RKO (cell line): ENCODE data around the gene TIMP3.

Source experiments
- DNase-seq: peaks from one replicate; pipeline ENCODE4 v3.0.0-alpha.2; 2016; ENCODE audit warnings: low spot score

TIMP3 gene

DNA sequence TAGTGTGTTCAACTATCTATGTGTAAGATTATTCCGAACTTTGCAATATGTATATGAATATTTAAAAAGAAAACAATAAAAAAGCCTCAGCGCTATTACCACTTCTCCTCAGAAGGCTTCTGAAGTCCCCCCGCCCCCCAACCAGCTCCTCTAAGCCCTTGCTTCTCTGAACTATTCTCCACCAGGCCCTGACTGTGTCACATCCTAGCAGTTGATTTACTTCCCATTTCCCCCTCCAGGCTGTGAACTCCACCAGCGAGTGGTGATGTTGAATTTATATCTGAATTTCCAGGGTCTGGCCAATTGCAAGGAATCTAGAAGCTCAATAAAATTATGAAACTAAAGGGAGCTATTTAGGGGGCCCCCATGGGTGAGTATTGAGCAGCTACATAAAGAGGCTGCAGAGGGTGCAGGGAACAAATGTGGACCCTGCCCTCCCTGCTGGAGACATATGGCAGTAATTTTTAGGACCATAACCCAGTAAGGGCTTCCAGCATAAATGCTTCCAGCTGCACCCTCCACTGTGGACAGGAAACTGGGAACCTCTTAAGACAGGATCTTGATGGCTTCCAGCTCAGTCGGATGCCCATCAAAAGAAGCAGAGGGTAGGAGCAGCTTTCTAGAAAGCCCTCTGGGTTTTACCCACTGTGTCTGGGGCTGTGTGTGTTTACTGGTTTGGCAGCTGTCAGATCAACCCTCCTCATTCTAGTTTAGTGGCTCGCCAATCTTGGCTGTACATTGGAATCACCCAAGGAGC lies 81.4 kb downstream of the TIMP3 start:
- DNase-seq: no peak

DNA sequence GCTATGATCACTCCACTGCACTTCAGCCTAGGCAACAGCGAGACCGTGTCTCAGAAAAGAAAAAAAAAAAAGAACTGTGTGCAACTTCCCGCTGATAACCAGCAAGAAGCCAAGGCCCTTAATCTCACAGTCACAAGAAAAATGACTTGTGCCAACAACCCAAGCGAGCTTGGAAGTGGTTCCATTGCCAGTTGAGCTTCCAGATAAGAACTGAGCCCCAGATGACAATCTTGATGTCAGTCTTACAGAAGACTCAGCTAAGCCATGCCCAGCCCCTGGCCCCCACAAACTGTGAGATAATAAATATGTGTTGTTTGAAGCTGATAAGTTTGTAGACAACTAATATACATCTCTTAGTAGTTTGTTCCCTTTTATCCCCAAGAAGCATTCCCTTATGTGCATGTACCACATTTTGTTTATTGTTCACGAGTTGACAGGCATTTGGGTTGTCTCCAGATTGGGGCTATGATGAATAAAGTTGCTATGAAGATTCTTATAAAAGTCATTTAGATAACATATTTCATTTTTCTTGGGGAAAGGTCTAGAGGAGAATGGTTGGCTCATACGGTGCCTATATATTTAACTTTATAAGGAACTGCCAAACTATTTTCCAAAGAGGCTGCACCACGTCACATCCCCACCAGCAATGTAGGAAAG lies 85.9 kb downstream of the TIMP3 start:
- DNase-seq: no peak

DNA sequence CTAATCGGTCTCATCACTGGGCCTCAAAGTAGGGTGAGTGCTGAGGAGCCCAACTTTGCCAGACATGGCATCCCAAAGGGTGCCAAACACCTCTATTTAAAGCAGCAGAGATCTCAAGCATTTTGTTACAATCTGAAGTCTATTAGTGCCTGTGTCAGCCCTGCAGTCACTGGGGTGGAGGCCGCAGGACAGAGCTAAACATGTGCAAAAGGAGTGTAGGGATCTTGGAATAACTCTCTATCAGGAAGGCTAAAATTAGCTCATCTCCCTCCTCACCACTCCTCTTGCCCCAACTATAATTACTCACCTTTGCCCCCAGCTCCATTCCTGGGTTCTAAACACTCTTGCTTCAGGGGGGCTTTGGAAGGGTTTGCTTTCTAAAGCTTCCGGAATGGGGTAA lies 87.5 kb downstream of the TIMP3 start:
- DNase-seq: no peak

DNA sequence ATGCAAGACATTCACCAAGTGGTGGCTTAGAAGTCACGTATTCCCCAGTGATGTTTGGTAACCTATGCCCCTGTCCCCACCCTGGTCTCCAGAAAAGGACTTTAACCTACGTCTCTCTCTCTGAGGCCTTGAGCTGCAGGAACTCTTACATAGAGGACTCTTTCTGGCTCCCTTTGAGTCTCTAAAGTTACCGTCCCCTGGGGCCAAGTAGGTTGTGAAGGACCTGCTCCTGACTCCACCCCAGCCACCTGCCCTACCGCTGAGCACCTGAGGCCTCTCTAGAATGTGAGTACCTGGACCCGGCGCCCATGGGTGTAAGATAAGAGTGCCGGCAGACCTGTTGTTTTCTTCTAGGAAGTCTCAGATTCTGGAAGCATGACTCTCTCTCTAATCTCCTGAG lies 95.4 kb downstream of the TIMP3 start:
- no peak for DNase-seq

DNA sequence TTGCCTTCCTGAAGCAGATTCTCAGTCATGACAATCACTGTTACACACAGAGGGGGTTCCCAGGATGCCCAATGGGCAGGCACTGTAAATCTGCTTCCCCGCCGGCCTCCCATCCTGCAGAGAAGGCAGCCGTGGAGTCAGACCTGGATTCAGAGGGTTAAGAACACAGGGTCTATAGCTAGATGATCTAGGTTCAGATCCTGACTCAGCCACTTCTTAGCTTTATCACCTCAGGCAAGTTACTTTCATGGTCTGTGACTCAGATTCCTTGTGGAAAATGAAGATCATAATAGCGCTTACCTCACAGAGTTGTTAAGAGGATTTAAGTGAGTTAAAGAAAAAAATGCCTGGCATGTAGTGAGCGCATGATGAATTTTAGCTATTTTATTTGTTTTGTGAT lies 95.9 kb downstream of the TIMP3 start:
- DNase-seq: peak; percentile 15

DNA sequence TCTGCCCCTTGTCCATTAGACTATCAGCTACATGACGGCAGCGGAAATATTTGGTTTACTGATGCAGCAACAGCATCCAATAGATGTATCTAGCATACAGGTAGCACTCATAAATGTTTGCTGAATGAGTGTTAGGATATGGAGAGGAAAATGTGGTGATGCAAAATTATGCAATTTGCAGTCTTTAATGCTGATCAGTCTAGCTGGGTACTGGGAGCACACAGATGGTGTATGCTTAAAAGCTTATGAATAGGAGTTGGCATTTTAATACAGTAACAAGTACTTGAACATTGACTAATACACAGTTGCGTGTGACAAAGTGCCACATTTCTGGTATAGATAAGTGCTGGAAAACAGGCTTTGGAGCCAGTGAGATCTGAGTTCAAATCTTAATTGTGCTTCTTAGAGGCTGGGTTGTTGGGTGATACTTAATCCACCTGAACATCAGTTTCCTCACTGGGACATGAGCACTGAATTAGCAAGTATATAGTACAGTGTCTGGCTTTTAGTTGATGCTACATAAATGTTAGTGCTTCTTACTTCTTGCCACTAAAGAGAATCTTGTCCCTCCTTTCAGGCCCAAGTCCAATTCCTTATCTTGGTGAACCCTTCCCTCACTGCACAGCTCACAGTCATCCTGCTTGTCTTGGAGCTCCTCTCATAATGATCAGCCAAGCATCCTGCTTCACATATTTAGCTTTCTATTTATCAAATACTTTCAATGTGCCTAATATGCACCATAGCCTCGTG lies 99.6 kb downstream of the TIMP3 start:
- no peak for DNase-seq

DNA sequence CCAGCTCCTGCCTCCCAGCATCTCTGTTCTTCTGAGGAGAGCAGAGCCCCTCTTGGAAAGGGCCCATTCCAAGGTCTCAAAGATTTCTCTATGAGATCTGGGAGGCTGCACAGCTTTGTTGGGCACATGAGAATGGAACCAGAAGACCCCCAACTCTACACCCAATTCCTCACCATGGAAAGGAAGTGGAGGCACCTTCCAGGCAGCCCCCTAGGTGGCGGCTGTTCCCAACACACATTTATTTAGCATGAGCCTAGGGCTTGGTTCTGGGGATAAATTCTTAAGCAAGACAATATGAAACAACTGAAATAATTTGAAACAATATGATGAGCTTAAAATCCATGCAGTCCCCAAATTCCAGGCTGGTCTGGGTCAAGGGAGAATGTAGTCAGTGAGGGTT lies 100.4 kb downstream of the TIMP3 start:
- DNase-seq: no peak

DNA sequence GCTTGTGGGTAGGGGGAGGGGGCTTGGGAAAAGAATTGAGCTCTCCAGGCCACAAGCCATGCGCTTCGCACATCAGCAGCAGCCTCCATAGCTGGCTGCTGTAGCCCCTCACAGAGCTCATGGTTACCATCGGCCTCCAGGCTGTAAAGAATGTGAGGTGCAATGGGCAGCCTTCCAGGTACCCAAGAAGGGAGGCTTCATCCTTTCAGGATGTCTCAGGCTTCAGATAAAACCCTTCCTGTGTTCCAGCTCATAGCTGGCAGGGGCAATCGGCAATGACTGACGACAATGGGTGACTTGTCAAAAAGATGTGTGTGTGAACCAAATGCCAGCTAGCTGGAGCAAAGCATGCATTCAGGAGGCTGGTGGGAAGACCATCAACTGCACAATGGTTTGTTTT lies 102.0 kb downstream of the TIMP3 start:
- no peak for DNase-seq

DNA sequence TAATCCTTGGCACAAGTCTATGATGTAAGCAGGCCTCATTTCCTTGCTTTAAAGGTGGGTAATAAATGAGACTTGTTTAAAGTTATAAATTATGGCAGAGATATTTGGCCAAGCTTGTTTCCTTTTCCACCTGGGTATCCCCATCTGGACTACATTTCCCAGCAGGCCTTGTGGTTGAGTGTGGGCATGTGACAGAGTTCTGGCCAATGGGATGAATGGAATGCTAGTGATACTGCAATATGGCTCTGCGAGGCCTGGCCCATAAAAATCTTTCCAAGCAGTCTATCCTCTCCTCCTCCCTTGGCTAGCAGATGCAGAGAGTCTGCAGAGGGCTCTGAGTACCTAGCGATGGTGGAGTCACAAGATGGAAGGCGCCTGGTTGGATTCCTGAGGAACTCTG lies 102.5 kb downstream of the TIMP3 start:
- DNase-seq: peak; percentile 27

DNA sequence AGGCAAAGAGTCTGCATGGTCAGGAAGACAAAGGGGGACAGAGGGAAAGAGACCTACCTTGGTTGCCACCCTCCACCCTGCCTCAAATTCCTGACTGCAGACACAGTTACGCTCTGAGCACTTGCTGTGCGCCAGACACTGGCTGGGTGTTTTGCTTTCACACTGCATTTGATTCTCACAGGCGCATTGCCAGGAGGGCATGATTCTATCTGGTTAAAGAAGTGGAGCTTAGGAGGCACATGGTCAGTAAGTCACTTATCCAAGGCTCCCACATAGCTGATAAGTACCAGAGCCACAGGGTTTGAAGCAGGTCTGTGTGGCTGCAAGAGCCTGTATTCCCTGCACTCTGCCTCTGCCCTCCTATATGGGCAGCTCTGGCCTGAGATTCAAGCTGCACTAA lies 103.9 kb downstream of the TIMP3 start:
- DNase-seq: no peak

DNA sequence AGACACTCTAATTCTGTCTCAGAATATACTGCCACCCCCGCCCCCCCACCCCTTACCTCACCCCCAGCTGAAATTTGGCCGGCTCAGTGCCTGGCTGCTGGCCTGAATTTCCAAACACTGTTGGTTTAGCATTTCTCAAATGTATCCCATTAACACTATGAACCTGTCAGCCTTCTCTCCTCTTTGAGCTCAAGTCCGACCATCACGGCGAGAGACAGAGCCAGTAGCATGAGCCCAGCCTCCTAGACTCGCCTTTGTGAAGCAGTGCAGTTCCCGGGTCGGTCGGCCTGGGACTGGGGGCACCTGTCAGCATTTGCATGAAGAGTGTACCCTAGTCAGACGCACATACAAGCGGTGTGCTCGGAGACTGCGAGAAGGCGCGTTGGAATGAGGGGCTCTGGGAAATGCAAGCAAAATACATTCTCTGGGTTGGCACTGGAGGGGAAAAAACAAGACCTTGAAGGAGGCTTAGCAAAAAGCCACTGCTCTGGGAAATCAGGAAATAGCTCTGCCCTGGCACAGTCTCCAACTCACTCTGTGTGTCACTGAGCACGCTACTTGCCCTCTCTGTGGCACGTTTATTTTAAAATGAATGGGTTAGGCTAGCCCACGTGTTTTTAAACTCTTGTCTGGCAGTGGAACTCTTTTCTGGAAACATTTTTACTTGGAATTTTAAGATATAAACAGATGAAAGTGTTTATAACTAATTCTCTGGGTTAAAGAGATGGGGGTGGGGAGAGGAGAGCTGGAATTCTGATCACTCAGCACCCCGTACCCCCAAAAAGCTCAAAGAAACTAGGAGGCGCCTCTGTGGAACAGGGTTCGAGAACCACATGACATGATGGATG lies 108.3 kb downstream of the TIMP3 start:
- no peak for DNase-seq

DNA sequence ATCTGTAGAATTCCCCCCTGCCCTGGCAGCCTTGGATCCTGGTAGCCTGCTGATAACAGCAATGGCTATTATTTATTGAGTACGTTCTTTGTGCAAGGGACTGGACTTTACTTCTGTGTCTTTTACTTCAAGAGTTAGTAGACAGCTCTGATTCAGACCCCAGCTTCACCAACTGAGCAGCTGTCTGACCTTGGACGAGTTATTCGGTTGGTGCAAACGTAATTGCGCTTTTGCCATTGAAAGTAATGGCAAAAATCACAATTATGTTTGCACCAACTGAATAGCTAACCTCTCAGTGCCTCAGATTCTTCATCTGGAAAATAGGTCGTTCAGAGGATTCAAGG lies 108.9 kb downstream of the TIMP3 start:
- DNase-seq: no peak

DNA sequence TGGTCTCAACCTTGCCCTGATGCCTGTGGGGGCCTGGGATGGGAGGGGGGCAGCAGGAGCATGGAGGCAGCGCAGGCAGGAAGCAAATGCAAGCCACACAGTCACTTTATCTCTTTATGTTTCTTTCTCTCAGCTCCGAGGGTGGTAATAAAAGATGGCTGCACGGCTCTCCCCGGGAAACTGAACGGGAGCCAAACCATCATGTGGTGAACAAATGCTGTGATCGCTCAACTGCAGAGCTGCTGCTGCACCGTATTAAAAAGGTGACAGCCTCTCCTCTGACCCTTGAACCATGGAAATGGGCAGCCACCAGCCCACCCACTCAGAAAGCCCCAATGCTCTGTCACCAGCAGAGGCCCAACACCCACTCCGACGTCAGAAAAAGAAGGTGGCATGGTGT lies 110.0 kb downstream of the TIMP3 start:
- no peak for DNase-seq
